SK-N-SH (cell line): Measurements from ENCODE around the gene RAD51B.

Experiments used
- CTCF ChIP-seq: fragments of 200-600 bp; sonication (generic); IDR thresholded peaks from 2 replicates; pipeline ENCODE4 v1.6.1; 2017; ENCODE audit warnings: antibody characterized with exemption, mild to moderate bottlenecking, moderate library complexity
- EZH2phosphoT487 ChIP-seq: fragments of 200-600 bp; sonication (generic); IDR thresholded peaks from 2 replicates; pipeline ENCODE4 v1.6.1; 2017; ENCODE audit warnings: low read depth, mixed run types, mild to moderate bottlenecking, antibody characterized with exemption, moderate library complexity, borderline replicate concordance
- MAX ChIP-seq: IDR thresholded peaks from 2 replicates; pipeline ENCODE4 v1.4.0; 2012; ENCODE audit warnings: low read depth
- POLR2AphosphoS5 ChIP-seq: IDR thresholded peaks from 2 replicates; pipeline ENCODE4 v1.6.1; 2012; ENCODE audit warnings: low read depth, low read length
- RAD21 ChIP-seq: IDR thresholded peaks from 2 replicates; pipeline ENCODE4 v1.6.1; 2012; ENCODE audit warnings: mild to moderate bottlenecking, low read length
- REST ChIP-seq: IDR thresholded peaks from 2 replicates; pipeline ENCODE4 v1.6.1; 2012; ENCODE audit warnings: mild to moderate bottlenecking, low read depth, low read length, moderate library complexity
- TF ChIP-seq, protein P1 (sequence below): IDR thresholded peaks from 2 replicates; pipeline ENCODE4; 2012

DNA sequence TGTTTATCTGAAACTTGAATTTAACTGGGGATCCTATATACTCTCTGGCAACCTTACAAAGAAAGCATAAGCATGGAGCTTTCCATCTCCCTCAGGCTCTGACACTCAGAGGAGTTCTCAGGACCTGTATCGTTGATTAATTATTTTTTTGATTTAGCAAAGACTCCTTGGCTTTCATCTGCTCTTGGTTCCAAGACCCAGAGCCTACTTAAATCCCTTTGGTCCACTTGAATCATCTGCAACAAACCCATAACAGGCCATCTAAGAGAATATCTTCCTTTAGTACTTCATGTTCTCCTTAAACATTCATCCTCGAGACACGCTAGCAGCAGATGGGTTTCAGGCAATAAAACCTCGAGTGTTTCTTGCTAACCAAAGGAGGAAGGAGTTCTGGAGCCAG, 887.9 kb downstream of the RAD51B start:
- TF ChIP-seq CTCF: no peak
- TF ChIP-seq REST: no peak
- no peak for TF ChIP-seq EZH2phosphoT487
- no peak for TF ChIP-seq RAD21
- no peak for TF ChIP-seq MAX
- TF ChIP-seq POLR2AphosphoS5: no peak
- TF ChIP-seq, protein P1, sequence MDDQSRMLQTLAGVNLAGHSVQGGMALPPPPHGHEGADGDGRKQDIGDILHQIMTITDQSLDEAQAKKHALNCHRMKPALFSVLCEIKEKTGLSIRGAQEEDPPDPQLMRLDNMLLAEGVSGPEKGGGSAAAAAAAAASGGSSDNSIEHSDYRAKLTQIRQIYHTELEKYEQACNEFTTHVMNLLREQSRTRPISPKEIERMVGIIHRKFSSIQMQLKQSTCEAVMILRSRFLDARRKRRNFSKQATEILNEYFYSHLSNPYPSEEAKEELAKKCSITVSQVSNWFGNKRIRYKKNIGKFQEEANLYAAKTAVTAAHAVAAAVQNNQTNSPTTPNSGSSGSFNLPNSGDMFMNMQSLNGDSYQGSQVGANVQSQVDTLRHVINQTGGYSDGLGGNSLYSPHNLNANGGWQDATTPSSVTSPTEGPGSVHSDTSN: no peak
